DOHH2 (cell line): ENCODE measurements around the gene TRABD2A.

Experiments used
- H3F3A ChIP-seq: fragments of 200-600 bp; sonication (generic), shearing (Covaris generic); 2 replicates; pipeline ENCODE4 v1.6.0; 2016; ENCODE audit warnings: antibody characterized with exemption, mild to moderate bottlenecking; ENCODE audit not compliant: control insufficient read depth, insufficient read depth
- H3K27ac ChIP-seq: fragments of 200-600 bp; sonication (generic); 2 replicates; pipeline ENCODE4 v1.5.1; 2014; ENCODE audit warnings: low read depth, mild to moderate bottlenecking, low read length, moderate library complexity
- H3K27me3 ChIP-seq: fragments of 200-600 bp; sonication (generic); 2 replicates; pipeline ENCODE4 v1.6.1; 2014; ENCODE audit warnings: mild to moderate bottlenecking, low read length, mixed read lengths; ENCODE audit not compliant: control insufficient read depth
- H3K36me3 ChIP-seq: fragments of 200-600 bp; sonication (generic); 2 replicates; pipeline ENCODE4 v1.6.1; 2014; ENCODE audit warnings: mild to moderate bottlenecking, low read length, moderate library complexity, mixed read lengths; ENCODE audit not compliant: control insufficient read depth
- H3K4me1 ChIP-seq: fragments of 200-600 bp; sonication (generic); 2 replicates; pipeline ENCODE4 v1.6.1; 2014; ENCODE audit warnings: mild to moderate bottlenecking, low read length, mixed read lengths; ENCODE audit not compliant: control insufficient read depth
- H3K4me2 ChIP-seq: fragments of 200-600 bp; sonication (generic); 2 replicates; pipeline ENCODE4 v1.6.0; 2014; ENCODE audit warnings: mild to moderate bottlenecking, low read length, moderate library complexity
- H3K4me3 ChIP-seq: fragments of 200-600 bp; sonication (generic); 2 replicates; pipeline ENCODE4 v1.5.1; 2014; ENCODE audit warnings: mild to moderate bottlenecking, low read length, mixed read lengths
- H3K79me2 ChIP-seq: fragments of 200-600 bp; sonication (generic); 2 replicates; pipeline ENCODE4 v1.6.1; 2014; ENCODE audit warnings: mild to moderate bottlenecking, low read length, mixed read lengths; ENCODE audit not compliant: control insufficient read depth
- H3K9me2 ChIP-seq: fragments of 200-600 bp; sonication (generic); replicated peaks from 2 replicates; pipeline ENCODE4 v1.6.1; 2014; ENCODE audit warnings: mild to moderate bottlenecking, low read length, mixed read lengths; ENCODE audit not compliant: control insufficient read depth
- H3K9me3 ChIP-seq: fragments of 200-600 bp; sonication (generic); 2 replicates; pipeline ENCODE4 v1.6.1; 2014; ENCODE audit warnings: antibody characterized with exemption, low read length, mixed read lengths; ENCODE audit not compliant: control insufficient read depth, insufficient read depth
- H4K20me1 ChIP-seq: fragments of 200-600 bp; sonication (generic); 2 replicates; pipeline ENCODE4 v1.6.0; 2014; ENCODE audit warnings: low read depth, mild to moderate bottlenecking, antibody characterized with exemption, low read length, moderate library complexity; ENCODE audit not compliant: control insufficient read depth, insufficient read depth
- EZH2phosphoT487 ChIP-seq: fragments of 200-600 bp; sonication (generic); IDR thresholded peaks from 2 replicates; pipeline ENCODE4 v1.6.1; 2017; ENCODE audit warnings: borderline replicate concordance, mild to moderate bottlenecking, antibody characterized with exemption, low read length, moderate library complexity, mixed read lengths
- TF ChIP-seq, protein P1 (sequence below): fragments of 200-600 bp; sonication (generic); IDR thresholded peaks from one replicate; pipeline ENCODE4 v1.5.1; 2014; ENCODE audit warnings: antibody characterized with exemption, mild to moderate bottlenecking, low read depth, low read length; ENCODE audit not compliant: poor library complexity, severe bottlenecking

The TRABD2A gene

DNA sequence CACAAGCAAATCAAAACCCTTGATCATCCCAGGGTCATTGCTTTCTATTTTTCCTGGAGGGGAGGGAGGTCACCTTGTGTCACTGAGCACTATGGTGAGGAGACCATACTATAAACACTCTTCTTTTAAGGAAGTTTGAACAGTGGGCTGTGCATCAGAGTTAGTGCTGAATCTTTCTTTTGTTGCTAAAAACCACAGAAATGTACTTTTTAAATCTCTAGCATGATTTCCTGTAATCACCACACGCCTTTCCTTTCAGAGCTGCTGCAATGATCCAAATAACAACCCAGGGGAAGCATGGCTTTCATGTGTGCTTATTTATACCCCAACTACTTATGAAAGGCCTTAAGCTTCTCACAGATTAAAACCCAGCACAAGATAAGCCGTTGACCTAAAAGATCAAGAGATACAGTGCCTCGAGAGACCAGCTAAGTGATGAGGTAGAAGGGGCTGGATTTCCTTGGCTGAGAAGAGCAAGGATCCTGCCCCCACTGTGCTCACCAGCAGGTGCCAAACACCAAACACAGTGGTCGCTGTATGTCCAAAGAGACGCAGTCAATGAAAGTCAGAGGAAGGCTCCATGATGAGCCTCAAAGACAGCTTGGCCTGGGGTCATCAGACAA lies 34.7 kb downstream of the TRABD2A start:
- Histone ChIP-seq H3K9me3 (no peaks in the 10 kb centered on the region), H3K27ac (no peak overlapping the region), H4K20me1 (no peaks in the 10 kb centered on the region), H3K9me2 (no peaks in the 10 kb centered on the region), H3K79me2 (no peaks in the 10 kb centered on the region), H3K4me2 (peak overlapping the region; percentile 44; the same call in 1 of the 2 replicates), H3K4me1 (peaks cover 13% of the 10 kb centered on the region), H3K36me3 (no peaks in the 10 kb centered on the region), H3K27me3 (no peaks in the 10 kb centered on the region), H3F3A (no peaks in the 10 kb centered on the region), H3K4me3 (no peak overlapping the region)
- TF ChIP-seq, protein P1, sequence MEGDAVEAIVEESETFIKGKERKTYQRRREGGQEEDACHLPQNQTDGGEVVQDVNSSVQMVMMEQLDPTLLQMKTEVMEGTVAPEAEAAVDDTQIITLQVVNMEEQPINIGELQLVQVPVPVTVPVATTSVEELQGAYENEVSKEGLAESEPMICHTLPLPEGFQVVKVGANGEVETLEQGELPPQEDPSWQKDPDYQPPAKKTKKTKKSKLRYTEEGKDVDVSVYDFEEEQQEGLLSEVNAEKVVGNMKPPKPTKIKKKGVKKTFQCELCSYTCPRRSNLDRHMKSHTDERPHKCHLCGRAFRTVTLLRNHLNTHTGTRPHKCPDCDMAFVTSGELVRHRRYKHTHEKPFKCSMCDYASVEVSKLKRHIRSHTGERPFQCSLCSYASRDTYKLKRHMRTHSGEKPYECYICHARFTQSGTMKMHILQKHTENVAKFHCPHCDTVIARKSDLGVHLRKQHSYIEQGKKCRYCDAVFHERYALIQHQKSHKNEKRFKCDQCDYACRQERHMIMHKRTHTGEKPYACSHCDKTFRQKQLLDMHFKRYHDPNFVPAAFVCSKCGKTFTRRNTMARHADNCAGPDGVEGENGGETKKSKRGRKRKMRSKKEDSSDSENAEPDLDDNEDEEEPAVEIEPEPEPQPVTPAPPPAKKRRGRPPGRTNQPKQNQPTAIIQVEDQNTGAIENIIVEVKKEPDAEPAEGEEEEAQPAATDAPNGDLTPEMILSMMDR, result no peak
- no peak for TF ChIP-seq EZH2phosphoT487

DNA sequence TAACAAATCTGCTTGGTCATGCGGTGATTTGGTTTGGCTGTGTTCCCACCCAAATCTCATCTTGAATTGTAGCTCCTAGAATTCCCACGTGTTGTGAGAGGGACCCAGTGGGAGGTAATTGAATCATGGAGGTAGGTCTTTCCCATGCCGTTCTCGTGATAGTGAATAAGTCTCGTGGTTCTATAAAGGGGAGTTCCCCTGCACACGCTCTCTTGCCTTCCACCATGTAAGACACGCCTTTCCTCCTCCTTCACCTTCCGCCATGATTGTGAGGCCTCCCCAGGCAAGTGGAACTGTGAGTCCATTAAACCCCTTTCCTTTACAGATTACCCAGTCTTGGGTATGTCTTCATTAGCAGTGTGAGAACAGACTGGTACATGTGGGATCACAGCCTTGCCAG lies 36.7 kb downstream of the TRABD2A start:
- Histone ChIP-seq H3F3A (no peaks in the 10 kb centered on the region), H4K20me1 (no peaks in the 10 kb centered on the region), H3K79me2 (no peaks in the 10 kb centered on the region), H3K4me2 (no peak overlapping the region), H3K27me3 (no peaks in the 10 kb centered on the region), H3K9me2 (no peaks in the 10 kb centered on the region), H3K9me3 (no peaks in the 10 kb centered on the region), H3K4me1 (peaks cover 13% of the 10 kb centered on the region), H3K36me3 (no peaks in the 10 kb centered on the region), H3K4me3 (no peak overlapping the region), H3K27ac (no peak overlapping the region)
- TF ChIP-seq, protein P1, result no peak
- TF ChIP-seq EZH2phosphoT487, result no peak

DNA sequence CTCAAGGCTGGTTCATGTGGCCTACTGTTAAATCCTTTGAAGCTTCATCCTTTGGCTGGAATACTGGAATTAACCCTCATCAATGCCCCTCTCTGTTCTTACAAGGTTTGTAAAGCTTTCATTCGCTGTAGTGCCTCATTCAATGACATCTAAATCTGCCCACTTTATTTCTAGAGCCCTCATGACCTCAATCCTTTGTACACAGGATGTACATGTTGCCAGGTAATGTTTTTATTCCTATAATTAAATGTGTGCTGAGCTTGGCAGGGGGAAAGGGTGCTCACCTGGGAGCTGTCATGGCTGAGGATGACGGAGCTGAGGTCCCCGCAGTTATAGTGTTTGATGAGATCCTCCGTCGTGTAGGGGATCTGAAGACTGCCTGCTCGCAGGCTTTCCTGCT lies 39.3 kb downstream of the TRABD2A start:
- Histone ChIP-seq H3K9me2 (no peaks in the 10 kb centered on the region), H3K9me3 (no peaks in the 10 kb centered on the region), H3F3A (no peaks in the 10 kb centered on the region), H3K4me1 (peaks cover 10% of the 10 kb centered on the region), H3K4me2 (no peak overlapping the region), H4K20me1 (no peaks in the 10 kb centered on the region), H3K27ac (no peak overlapping the region), H3K79me2 (no peaks in the 10 kb centered on the region), H3K36me3 (no peaks in the 10 kb centered on the region), H3K4me3 (no peak overlapping the region), H3K27me3 (no peaks in the 10 kb centered on the region)
- no peak for TF ChIP-seq EZH2phosphoT487
- TF ChIP-seq, protein P1, result no peak
